ENCODE data around the gene RPS6KA5.

DNA sequence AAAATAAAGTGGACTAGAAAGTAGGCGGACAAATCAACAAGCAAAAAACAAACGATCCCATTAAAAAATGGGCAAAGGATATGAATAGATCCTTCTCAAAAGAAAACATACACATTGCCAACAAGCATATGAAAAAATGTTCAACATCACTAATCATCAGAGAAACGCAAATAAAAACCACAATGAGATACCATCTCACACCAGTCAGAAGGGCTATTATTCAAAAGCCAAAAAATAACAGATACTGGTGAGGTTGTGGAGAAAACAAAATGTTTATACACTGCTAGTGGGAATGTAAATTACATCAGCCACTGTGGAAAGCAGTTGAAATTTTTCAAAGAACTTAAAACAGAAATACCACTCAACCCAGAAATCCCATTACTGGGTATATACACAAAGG is 70.3 kb downstream of the RPS6KA5 start:
- no peak for TF ChIP-seq POLR2A (IDR thresholded peaks at IDR 0.05; ENCODE audit: low read depth, low read length)
- no peak for TF ChIP-seq POLR2AphosphoS5 (IDR thresholded peaks at IDR 0.05; ENCODE audit: low read depth, low read length)
- TF ChIP-seq TAF1 (IDR thresholded peaks at IDR 0.05; ENCODE audit: low read depth, low read length), result no peak
- no peak for TF ChIP-seq SPI1 (IDR thresholded peaks at IDR 0.05; ENCODE audit: low read depth, low read length)
- TF ChIP-seq POU2F2 (IDR thresholded peaks at IDR 0.05; ENCODE audit: low read depth, low read length), result no peak
- TF ChIP-seq PAX5 (IDR thresholded peaks at IDR 0.05; ENCODE audit: insufficient read depth, low read length, severe bottlenecking), result no peak
